HCT116 (cell line): Measurements from ENCODE around the gene STAG1. TPM values are rescaled to one million over a fixed set of nuclear protein-coding genes. Genes with fewer than 3 reads are reported as not detected.

Experiments used
- ATAC-seq: fragments of 200-7000 bp; cut with Tn5 transposase; 2 replicates; pipeline ENCODE4 v1.9.1; 2020; ENCODE audit warnings: mild to moderate bottlenecking, moderate library complexity
- BruUV-seq: library from RNA; stranded (reverse); fragments of 400-500 nt; replicated peaks from 2 replicates; lab custom pipeline; 2021; lab: Mats Ljungman, UMichigan
- CTCF ChIA-PET: fragments of 300-600 bp; sonication (Branson Sonifier 250); formaldehyde crosslinking; loops from one replicate; lab custom pipeline; 2021; ENCODE audit warnings: antibody characterized with exemption; lab: Charles Lee
- POLR2A ChIA-PET: fragments of 300-600, 350-600 bp; sonication (Branson Sonifier 250); formaldehyde crosslinking; loops from one replicate; lab custom pipeline; 2021; ENCODE audit warnings: antibody characterized with exemption; lab: Charles Lee
- RAD21 ChIA-PET, 2 experiments: fragments of 300-600 bp; sonication (Branson Sonifier 250); formaldehyde crosslinking; loops; one replicate each; lab custom pipeline; 2023; ENCODE audit warnings: low total read pairs in 2 of 2; ENCODE audit not compliant: uncharacterized antibody in 2 of 2, unreplicated experiment in 2 of 2, low non-redundant PET in 1 of 2; lab: Charles Lee
- DNase-seq: peaks from one replicate; pipeline ENCODE4 v3.0.0-alpha.2; 2010; ENCODE audit warnings: low read depth, low spot score
- H2AFZ ChIP-seq: fragments of 200-600 bp; shearing (Covaris generic), sonication (generic); 2 replicates; pipeline ENCODE4 v1.6.1; 2017; ENCODE audit warnings: low read depth, mixed run types, mixed read lengths, antibody characterized with exemption, low read length; ENCODE audit not compliant: poor library complexity, severe bottlenecking
- H3K27ac ChIP-seq: 2 replicates; pipeline ENCODE4 v1.5.1; 2012; ENCODE audit warnings: low read depth, low read length
- H3K27me3 ChIP-seq: fragments of 200-600 bp; sonication (generic); 2 replicates; pipeline ENCODE4 v1.6.1; 2016; ENCODE audit warnings: mixed run types, low read length, mixed read lengths; ENCODE audit not compliant: insufficient read depth
- H3K36me3 ChIP-seq, 2 experiments: fragments of 200-500 bp in 1 of 2; fragments of 200-600 bp in 1 of 2; sonication (Bioruptor generic) in 1 of 2; sonication (generic) in 1 of 2; 2 replicates each; pipeline versions ENCODE4 v1.5.1 to v1.6.1; 2014 to 2016; ENCODE audit warnings: low read length in 2 of 2, inconsistent platforms in 1 of 2, mixed read lengths in 1 of 2, mixed run types in 1 of 2; ENCODE audit not compliant: insufficient read depth in 2 of 2, control insufficient read depth in 1 of 2
- H3K4me1 ChIP-seq, 2 experiments: fragments of 200-600 bp in 1 of 2; sonication (generic) in 1 of 2; 2 replicates each; pipeline versions ENCODE4 v1.5.1 to v1.6.1; 2012 to 2017; ENCODE audit warnings: low read length in 2 of 2, inconsistent platforms in 1 of 2, mild to moderate bottlenecking in 1 of 2, mixed read lengths in 1 of 2, mixed run types in 1 of 2, moderate library complexity in 1 of 2; ENCODE audit not compliant: insufficient read depth in 2 of 2, control insufficient read depth in 1 of 2
- H3K4me2 ChIP-seq: fragments of 200-600 bp; sonication (generic); 2 replicates; pipeline ENCODE4 v1.6.1; 2017; ENCODE audit warnings: mixed run types, low read length, mixed read lengths
- H3K4me3 ChIP-seq, 2 experiments: fragments of 200-600 bp in 1 of 2; sonication (generic) in 1 of 2; replicated peaks in 1 of 2; 2 replicates each; pipeline ENCODE4 v1.5.1; 2011 to 2016; ENCODE audit warnings: low read length in 2 of 2, control low read depth in 1 of 2, low read depth in 1 of 2, mild to moderate bottlenecking in 1 of 2, mixed read lengths in 1 of 2, mixed run types in 1 of 2
- H3K79me2 ChIP-seq: fragments of 200-600 bp; sonication (generic); 2 replicates; pipeline ENCODE4 v1.6.1; 2017; ENCODE audit warnings: mild to moderate bottlenecking, mixed run types, low read length, moderate library complexity, mixed read lengths; ENCODE audit not compliant: insufficient read depth
- H3K9ac ChIP-seq: fragments of 200-600 bp; sonication (generic); 2 replicates; pipeline ENCODE4 v1.6.1; 2016; ENCODE audit warnings: low read length, mixed read lengths
- H3K9me2 ChIP-seq: fragments of 200-600 bp; sonication (generic), shearing (Covaris generic); 2 replicates; pipeline ENCODE4 v1.6.1; 2017; ENCODE audit warnings: mixed run types, mild to moderate bottlenecking, moderate library complexity; ENCODE audit not compliant: insufficient read depth
- H3K9me3 ChIP-seq, 2 experiments: fragments of 200-500 bp in 1 of 2; fragments of 200-600 bp in 1 of 2; sonication (Bioruptor generic) in 1 of 2; sonication (generic) in 1 of 2; 2 replicates each; pipeline ENCODE4 v1.6.1; 2014 to 2017; ENCODE audit warnings: low read length in 2 of 2, mixed read lengths in 2 of 2, inconsistent platforms in 1 of 2, low read depth in 1 of 2, mild to moderate bottlenecking in 1 of 2, mixed run types in 1 of 2, moderate library complexity in 1 of 2; ENCODE audit not compliant: control insufficient read depth in 1 of 2, insufficient read depth in 1 of 2
- H4K20me1 ChIP-seq: fragments of 200-600 bp; sonication (generic), shearing (Covaris generic); 2 replicates; pipeline ENCODE4 v1.6.1; 2017; ENCODE audit warnings: mixed run types, mild to moderate bottlenecking, moderate library complexity; ENCODE audit not compliant: insufficient read depth
- CBX3 ChIP-seq: IDR thresholded peaks from 2 replicates; pipeline ENCODE4 v1.6.1; 2012; ENCODE audit warnings: low read depth
- CEBPB ChIP-seq: IDR thresholded peaks from 2 replicates; pipeline ENCODE4 v1.6.1; 2012; ENCODE audit warnings: low read depth
- EGR1 ChIP-seq: IDR thresholded peaks from 2 replicates; pipeline ENCODE4 v1.6.1; 2012; ENCODE audit warnings: low read depth
- EZH2 ChIP-seq: fragments of 200-600 bp; sonication (generic); IDR thresholded peaks from 2 replicates; pipeline ENCODE4 v1.6.1; 2017; ENCODE audit warnings: antibody characterized with exemption, mixed run types
- EZH2phosphoT487 ChIP-seq: fragments of 200-600 bp; IDR thresholded peaks from 2 replicates; pipeline ENCODE4 v1.6.1; 2018; ENCODE audit warnings: antibody characterized with exemption, borderline replicate concordance
- FOSL1 ChIP-seq: IDR thresholded peaks from 2 replicates; pipeline ENCODE4 v1.6.1; 2012; ENCODE audit warnings: low read depth
- JUND ChIP-seq: IDR thresholded peaks from 2 replicates; pipeline ENCODE4 v1.6.1; 2012
- POLR2A ChIP-seq: IDR thresholded peaks from 2 replicates; pipeline ENCODE4 v1.7.0; 2011; ENCODE audit warnings: borderline replicate concordance; ENCODE audit not compliant: insufficient read depth, insufficient read length; ENCODE audit errors: extremely low read depth
- POLR2AphosphoS5 ChIP-seq: IDR thresholded peaks from 2 replicates; pipeline ENCODE4 v1.6.1; 2011; ENCODE audit warnings: mild to moderate bottlenecking, low read depth, low read length, moderate library complexity
- RAD21 ChIP-seq: IDR thresholded peaks from 2 replicates; pipeline ENCODE4 v1.6.1; 2012; ENCODE audit warnings: low read depth, mild to moderate bottlenecking
- SIN3A ChIP-seq: IDR thresholded peaks from 2 replicates; pipeline ENCODE4 v1.6.1; 2012; ENCODE audit warnings: low read depth
- SP1 ChIP-seq: IDR thresholded peaks from 2 replicates; pipeline ENCODE4 v1.6.1; 2012; ENCODE audit warnings: low read depth
- SRF ChIP-seq: IDR thresholded peaks from 2 replicates; pipeline ENCODE4 v1.6.1; 2012; ENCODE audit warnings: low read depth
- TCF7L2 ChIP-seq: IDR thresholded peaks from 2 replicates; pipeline ENCODE4 v1.7.0; 2011; ENCODE audit warnings: borderline replicate concordance, inconsistent platforms; ENCODE audit not compliant: insufficient read depth, insufficient read length; ENCODE audit errors: extremely low read depth
- YY1 ChIP-seq: IDR thresholded peaks from 2 replicates; pipeline ENCODE4 v1.6.1; 2011; ENCODE audit warnings: low read length, low read depth, moderate library complexity, mild to moderate bottlenecking; ENCODE audit not compliant: insufficient replicate concordance; ENCODE audit errors: extremely low read depth
- ZFX ChIP-seq: fragments of 450-650 bp; IDR thresholded peaks from 2 replicates; pipeline ENCODE4 v1.6.1; 2017
- ZNF274 ChIP-seq: fragments of 200-500 bp; sonication (Bioruptor generic); IDR thresholded peaks from 2 replicates; pipeline ENCODE4 v1.6.1; 2014; ENCODE audit warnings: mild to moderate bottlenecking, low read depth, low read length, inconsistent platforms
- intact Hi-C: fragments of 100-400 bp; cut with micrococcal nuclease; formaldehyde crosslinking; loops from 2 replicates; pipeline ENCODE4 v1.10.0; 2022
- total RNA-seq: library from RNA; stranded (reverse); gene quantifications from one replicate; pipeline ENCODE4 v1.2.1, GENCODE V29; 2021; ENCODE audit not compliant: unreplicated experiment
- TF ChIP-seq, protein P1 (sequence below), 3 experiments: fragments of 200-600 bp in 1 of 3; sonication (generic) in 1 of 3; IDR thresholded peaks in 2 of 3; conservative IDR thresholded peaks in 1 of 3; 2 replicates each; pipeline ENCODE4 v1.5.1; 2012 to 2017; ENCODE audit warnings: low read depth in 2 of 3, low read length in 2 of 3, antibody characterized with exemption in 1 of 3, borderline replicate concordance in 1 of 3, control low read depth in 1 of 3, mild to moderate bottlenecking in 1 of 3, mixed read lengths in 1 of 3, mixed run types in 1 of 3, moderate library complexity in 1 of 3; ENCODE audit not compliant: insufficient read depth in 1 of 3
- TF ChIP-seq, protein P2 (sequence below): IDR thresholded peaks from 2 replicates; pipeline ENCODE4 v1.6.1; 2012; ENCODE audit warnings: low read depth

The STAG1 gene
- total RNA-seq, 1 experiment from 2014 or later = 29.4 TPM

DNA sequence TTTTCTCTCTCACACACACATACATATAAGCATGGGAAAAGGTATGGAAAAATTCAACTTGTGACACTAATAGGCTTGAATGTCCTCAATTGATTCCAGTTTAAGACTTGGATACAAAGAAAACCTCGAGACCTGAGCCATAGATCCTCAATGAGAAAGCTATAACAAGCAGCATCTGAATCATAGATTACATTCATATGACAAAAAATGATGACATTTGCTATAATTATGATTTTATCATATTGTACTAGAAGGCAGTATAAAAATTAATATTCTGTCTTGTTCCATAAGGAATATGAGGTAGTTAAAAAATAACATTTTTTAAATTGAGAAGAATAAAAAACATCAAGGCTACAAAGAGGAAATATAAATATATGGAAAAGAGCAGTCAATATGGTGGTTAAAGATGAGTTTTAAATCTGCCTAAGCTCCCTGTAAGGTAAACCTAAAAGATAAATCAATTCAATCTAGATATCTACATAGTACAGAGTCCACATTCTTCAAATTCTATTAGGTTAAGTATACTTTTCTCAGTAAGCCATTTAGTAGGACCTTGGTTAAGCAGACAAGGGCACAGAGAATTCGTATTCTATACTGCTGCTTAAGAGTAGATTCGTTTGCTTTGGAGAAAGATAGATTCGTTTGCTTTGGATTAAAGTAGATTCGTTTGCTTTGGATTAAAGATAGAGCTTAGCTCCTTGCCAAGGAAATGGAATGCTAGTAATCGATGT lies 175.7 kb downstream of the STAG1 start:
- RAD21 ChIA-PET = no interaction called here
- no peak overlapping the region for H3K9ac ChIP-seq
- TF ChIP-seq JUND (no peak), SP1 (no peak), TCF7L2 (no peak), RAD21 (no peak), POLR2AphosphoS5 (no peak), EGR1 (no peak), SRF (no peak), CEBPB (no peak), EZH2phosphoT487 (no peak), YY1 (no peak), POLR2A (no peak), SIN3A (no peak), EZH2 (no peak), ZNF274 (no peak), FOSL1 (no peak), ZFX (no peak), CBX3 (no peak)
- TF ChIP-seq, protein P1, sequence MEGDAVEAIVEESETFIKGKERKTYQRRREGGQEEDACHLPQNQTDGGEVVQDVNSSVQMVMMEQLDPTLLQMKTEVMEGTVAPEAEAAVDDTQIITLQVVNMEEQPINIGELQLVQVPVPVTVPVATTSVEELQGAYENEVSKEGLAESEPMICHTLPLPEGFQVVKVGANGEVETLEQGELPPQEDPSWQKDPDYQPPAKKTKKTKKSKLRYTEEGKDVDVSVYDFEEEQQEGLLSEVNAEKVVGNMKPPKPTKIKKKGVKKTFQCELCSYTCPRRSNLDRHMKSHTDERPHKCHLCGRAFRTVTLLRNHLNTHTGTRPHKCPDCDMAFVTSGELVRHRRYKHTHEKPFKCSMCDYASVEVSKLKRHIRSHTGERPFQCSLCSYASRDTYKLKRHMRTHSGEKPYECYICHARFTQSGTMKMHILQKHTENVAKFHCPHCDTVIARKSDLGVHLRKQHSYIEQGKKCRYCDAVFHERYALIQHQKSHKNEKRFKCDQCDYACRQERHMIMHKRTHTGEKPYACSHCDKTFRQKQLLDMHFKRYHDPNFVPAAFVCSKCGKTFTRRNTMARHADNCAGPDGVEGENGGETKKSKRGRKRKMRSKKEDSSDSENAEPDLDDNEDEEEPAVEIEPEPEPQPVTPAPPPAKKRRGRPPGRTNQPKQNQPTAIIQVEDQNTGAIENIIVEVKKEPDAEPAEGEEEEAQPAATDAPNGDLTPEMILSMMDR (IDR thresholded peaks at IDR 0.05 in 2 of 3, conservative IDR thresholded peaks at IDR 0.05 in 1 of 3; ENCODE audit: borderline replicate concordance in 1 of 3, insufficient read depth in 1 of 3, low read depth in 2 of 3, low read length in 2 of 3) = no peak
- TF ChIP-seq, protein P2, sequence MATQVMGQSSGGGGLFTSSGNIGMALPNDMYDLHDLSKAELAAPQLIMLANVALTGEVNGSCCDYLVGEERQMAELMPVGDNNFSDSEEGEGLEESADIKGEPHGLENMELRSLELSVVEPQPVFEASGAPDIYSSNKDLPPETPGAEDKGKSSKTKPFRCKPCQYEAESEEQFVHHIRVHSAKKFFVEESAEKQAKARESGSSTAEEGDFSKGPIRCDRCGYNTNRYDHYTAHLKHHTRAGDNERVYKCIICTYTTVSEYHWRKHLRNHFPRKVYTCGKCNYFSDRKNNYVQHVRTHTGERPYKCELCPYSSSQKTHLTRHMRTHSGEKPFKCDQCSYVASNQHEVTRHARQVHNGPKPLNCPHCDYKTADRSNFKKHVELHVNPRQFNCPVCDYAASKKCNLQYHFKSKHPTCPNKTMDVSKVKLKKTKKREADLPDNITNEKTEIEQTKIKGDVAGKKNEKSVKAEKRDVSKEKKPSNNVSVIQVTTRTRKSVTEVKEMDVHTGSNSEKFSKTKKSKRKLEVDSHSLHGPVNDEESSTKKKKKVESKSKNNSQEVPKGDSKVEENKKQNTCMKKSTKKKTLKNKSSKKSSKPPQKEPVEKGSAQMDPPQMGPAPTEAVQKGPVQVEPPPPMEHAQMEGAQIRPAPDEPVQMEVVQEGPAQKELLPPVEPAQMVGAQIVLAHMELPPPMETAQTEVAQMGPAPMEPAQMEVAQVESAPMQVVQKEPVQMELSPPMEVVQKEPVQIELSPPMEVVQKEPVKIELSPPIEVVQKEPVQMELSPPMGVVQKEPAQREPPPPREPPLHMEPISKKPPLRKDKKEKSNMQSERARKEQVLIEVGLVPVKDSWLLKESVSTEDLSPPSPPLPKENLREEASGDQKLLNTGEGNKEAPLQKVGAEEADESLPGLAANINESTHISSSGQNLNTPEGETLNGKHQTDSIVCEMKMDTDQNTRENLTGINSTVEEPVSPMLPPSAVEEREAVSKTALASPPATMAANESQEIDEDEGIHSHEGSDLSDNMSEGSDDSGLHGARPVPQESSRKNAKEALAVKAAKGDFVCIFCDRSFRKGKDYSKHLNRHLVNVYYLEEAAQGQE = no peak
- POLR2A ChIA-PET = no interaction called here
- H3K27me3 ChIP-seq = no peaks in the 10 kb centered on the region
- ATAC-seq = no peak
- H3K36me3 ChIP-seq = no peaks in the 10 kb centered on the region
- no peaks in the 10 kb centered on the region for H3K9me2 ChIP-seq
- no peak overlapping the region for H3K27ac ChIP-seq
- H3K4me2 ChIP-seq = no peak overlapping the region
- H3K4me1 ChIP-seq = no peaks in the 10 kb centered on the region
- H4K20me1 ChIP-seq = no peaks in the 10 kb centered on the region
- H3K79me2 ChIP-seq = peaks cover 2% of the 10 kb centered on the region; the same call in 1 of the 2 replicates
- DNase-seq = no peak
- no peaks in the 10 kb centered on the region for H3K9me3 ChIP-seq
- intact Hi-C loops = no loop called here
- H2AFZ ChIP-seq = no peak overlapping the region
- BruUV-seq = no TSS peak
- no peak overlapping the region for H3K4me3 ChIP-seq
- CTCF ChIA-PET = no interaction called here
